Psoas muscle (tissue), 8 donors: ENCODE results near the gene SRCAP. TPM values are rescaled to one million over a fixed set of nuclear protein-coding genes. Genes with fewer than 3 reads are reported as not detected.

Experiments used
- ATAC-seq, 4 donors: fragments of 200-7000 bp; cut with Tn5 transposase; one replicate each; pipeline ENCODE4 v1.9.1; 2020; ENCODE audit warnings: moderate library complexity in 3 of 4, mild to moderate bottlenecking in 2 of 4
- DNase-seq, 2 donors: peaks; one replicate each; pipeline ENCODE4 v3.0.0-alpha.2; 2020
- H3K27ac ChIP-seq: fragments of 200-600 bp; one replicate; pipeline ENCODE4 v1.8.0; 2022
- H3K27me3 ChIP-seq, 3 donors: fragments of 200-600 bp in 1 of 3; one replicate each; pipeline versions ENCODE4 v1.6.1 to v1.8.0; 2013 to 2022; ENCODE audit warnings: low read length in 2 of 3, mild to moderate bottlenecking in 2 of 3, moderate library complexity in 1 of 3; ENCODE audit not compliant: insufficient read depth in 3 of 3
- H3K36me3 ChIP-seq, 2 donors: fragments of 200-600 bp in 1 of 2; one replicate each; pipeline versions ENCODE4 v1.6.1 to v1.8.0; 2013 to 2022; ENCODE audit warnings: low read depth in 1 of 2, mild to moderate bottlenecking in 1 of 2, moderate library complexity in 1 of 2; ENCODE audit not compliant: insufficient read depth in 1 of 2
- H3K4me1 ChIP-seq: fragments of 200-600 bp; one replicate; pipeline ENCODE4 v1.8.0; 2022
- H3K4me3 ChIP-seq: fragments of 200-600 bp; one replicate; pipeline ENCODE4 v1.8.0; 2022; ENCODE audit warnings: mild to moderate bottlenecking
- H3K9me3 ChIP-seq: fragments of 200-600 bp; one replicate; pipeline ENCODE4 v1.8.0; 2022
- WGBS, 3 donors: extraction: QIAGEN DNeasy Blood & Tissue Kit; methylation state at CpG; one replicate each; pipeline versions ENCODE4 v1.1.6 to v1.1.7; 2013; 5-methylcytosine and 5-hydroxymethylcytosine counted together
- intact Hi-C, 2 donors: fragments of 100-400 bp; cut with DNase I; formaldehyde crosslinking; loops; one replicate each; pipeline versions ENCODE4 v1.11.0 to v1.14.2; 2022
- polyA plus RNA-seq, 3 donors: library from polyadenylated mRNA; stranded (reverse); fragments of 200-250 nt; gene quantifications; one replicate each; pipeline ENCODE4 v1.2.3, GENCODE V29; 2013
- total RNA-seq, 4 donors: library from RNA; stranded (reverse); fragmentation: NEBNext Ultra II Directional in 2 of 4; extraction: Animal tissue kit (Norgen Biotek cat#: 25700) in 2 of 4; gene quantifications; one replicate each; pipeline versions ENCODE4 v1.2.1 to v1.2.4, GENCODE V29; 2021 to 2023
- TF ChIP-seq, protein P1 (sequence below): fragments of 200-600 bp; IDR thresholded peaks from one replicate; pipeline ENCODE4 v1.8.0; 2022; ENCODE audit warnings: antibody characterized with exemption
- donor health status: healthy with polysubstance abuse.
- donor health status: DM: no; HTN: no; CAD: no; lungs with moderate emphysema.
- donor health status: Bipolar disorder and iron deficiency.
- donor health status: healthy.
- donor health status: DM: yes; HTN: yes; CAD: no.
- donor health status: DM: no; HTN: no; CAD: no.
- donor health status: DM: no; HTN: no; CAD: no.
- donor health status: DM: yes; HTN: yes; CAD: no.

Gene SRCAP
- total and polyA plus RNA-seq, 7 donors = 4.4 to 50.1 (median 37.8) TPM

DNA sequence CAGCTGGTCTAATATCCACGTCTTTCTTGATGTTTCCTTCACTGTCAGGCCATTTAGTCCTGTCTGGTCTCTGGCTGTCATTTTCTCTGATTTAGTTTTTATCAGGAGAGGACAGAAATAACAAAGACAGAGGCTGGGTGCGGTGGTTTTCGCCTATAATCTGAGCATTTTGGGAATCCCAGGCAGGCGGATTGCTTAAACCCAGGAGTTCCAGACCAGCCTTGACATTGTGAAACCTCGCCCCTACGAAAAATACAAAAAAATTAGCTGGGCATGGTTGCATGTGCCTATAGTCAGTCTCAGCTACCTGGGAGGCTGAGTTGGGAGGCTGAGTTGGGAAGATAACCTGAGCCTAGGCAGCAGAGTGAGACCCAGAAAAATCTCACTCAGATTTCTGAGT lies 7.1 kb downstream of the SRCAP start:
- Histone ChIP-seq H3K4me3 (no peak overlapping the region), H3K36me3 (peaks cover 19 to 98% of the 10 kb centered on the region in 2 donors), H3K4me1 (peaks cover 2% of the 10 kb centered on the region), H3K27me3 (no peaks in the 10 kb centered on the region), H3K9me3 (no peaks in the 10 kb centered on the region), H3K27ac (no peak overlapping the region)
- intact Hi-C loops = loop anchor here in 1 of 2 donors (5.0 kb wide), 1 partner anchor 36 kb away; a partner anchor contains a TSS
- TF ChIP-seq, protein P1, sequence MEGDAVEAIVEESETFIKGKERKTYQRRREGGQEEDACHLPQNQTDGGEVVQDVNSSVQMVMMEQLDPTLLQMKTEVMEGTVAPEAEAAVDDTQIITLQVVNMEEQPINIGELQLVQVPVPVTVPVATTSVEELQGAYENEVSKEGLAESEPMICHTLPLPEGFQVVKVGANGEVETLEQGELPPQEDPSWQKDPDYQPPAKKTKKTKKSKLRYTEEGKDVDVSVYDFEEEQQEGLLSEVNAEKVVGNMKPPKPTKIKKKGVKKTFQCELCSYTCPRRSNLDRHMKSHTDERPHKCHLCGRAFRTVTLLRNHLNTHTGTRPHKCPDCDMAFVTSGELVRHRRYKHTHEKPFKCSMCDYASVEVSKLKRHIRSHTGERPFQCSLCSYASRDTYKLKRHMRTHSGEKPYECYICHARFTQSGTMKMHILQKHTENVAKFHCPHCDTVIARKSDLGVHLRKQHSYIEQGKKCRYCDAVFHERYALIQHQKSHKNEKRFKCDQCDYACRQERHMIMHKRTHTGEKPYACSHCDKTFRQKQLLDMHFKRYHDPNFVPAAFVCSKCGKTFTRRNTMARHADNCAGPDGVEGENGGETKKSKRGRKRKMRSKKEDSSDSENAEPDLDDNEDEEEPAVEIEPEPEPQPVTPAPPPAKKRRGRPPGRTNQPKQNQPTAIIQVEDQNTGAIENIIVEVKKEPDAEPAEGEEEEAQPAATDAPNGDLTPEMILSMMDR = no peak
- DNase-seq (no peak), ATAC-seq (no peak)
- 89 to 96% (median 91%) methylated on average over 6 of the region's 6 CpGs for WGBS, 3 donors

- Histone ChIP-seq H3K27ac (no peak overlapping the region), H3K36me3 (peaks cover 35 to 100% of the 10 kb centered on the region in 2 donors), H3K4me1 (no peaks in the 10 kb centered on the region), H3K27me3 (no peaks in the 10 kb centered on the region), H3K4me3 (no peak overlapping the region), H3K9me3 (no peaks in the 10 kb centered on the region)
- TF ChIP-seq, protein P1 = no peak
- no peak for ATAC-seq
- 96 to 99% (median 98%) methylated on average over 4 of the region's 4 CpGs for WGBS, 3 donors
- intact Hi-C loops = loop anchor here in 1 of 2 donors (5.0 kb wide), 1 partner anchor 36 kb away; the partner anchor contains the start of gene PHKG2
- DNase-seq = no peak
Observed at GRCh38 chr16:30710971-30711370, 12.0 kb downstream of the SRCAP start.

- intact Hi-C loops = loop anchor here in 1 of 2 donors (5.0 kb wide), 1 partner anchor 36 kb away; the partner anchor contains the start of gene PHKG2
- peaks cover 40 to 100% of the 10 kb centered on the region in 2 donors for H3K36me3 ChIP-seq
- no peak for DNase-seq
- no peaks in the 10 kb centered on the region for H3K27me3 ChIP-seq
- ATAC-seq = no peak
- WGBS, 3 donors = 98 to 100% (median 100%) methylated on average over 1 of the region's 1 CpG
- no peak overlapping the region for H3K4me3 ChIP-seq
- no peak overlapping the region for H3K27ac ChIP-seq
- TF ChIP-seq, protein P1 = no peak
- no peaks in the 10 kb centered on the region for H3K9me3 ChIP-seq
- no peaks in the 10 kb centered on the region for H3K4me1 ChIP-seq
Observed at GRCh38 chr16:30711712-30712111, 12.7 kb downstream of the SRCAP start.

GRCh38 chr16:30715750-30716445 lies 16.9 kb downstream of the SRCAP start:
- no peak for DNase-seq
- no peaks in the 10 kb centered on the region for H3K4me1 ChIP-seq
- 80 to 87% (median 81%) methylated on average over 17 of the region's 17 CpGs for WGBS, 3 donors
- TF ChIP-seq, protein P1 = no peak
- peaks cover 33 to 100% of the 10 kb centered on the region in 2 donors for H3K36me3 ChIP-seq
- H3K9me3 ChIP-seq = no peaks in the 10 kb centered on the region
- no peak for ATAC-seq
- no peak overlapping the region for H3K4me3 ChIP-seq
- peak overlapping the region; percentile 16 for H3K27ac ChIP-seq
- H3K27me3 ChIP-seq = no peaks in the 10 kb centered on the region
- intact Hi-C loops = no loop called here
